Stimulated activated CD4-positive, alpha-beta T cell treated with anti-CD3 and anti-CD28 coated beads, Interleukin-4, amount 100 ng/mL, for 24 hours (primary cell): ENCODE results near the gene DOK7.

Experiments used
- DNase-seq: peaks from one replicate; pipeline ENCODE4 v3.0.0-alpha.2; 2020

DOK7 gene

DNA sequence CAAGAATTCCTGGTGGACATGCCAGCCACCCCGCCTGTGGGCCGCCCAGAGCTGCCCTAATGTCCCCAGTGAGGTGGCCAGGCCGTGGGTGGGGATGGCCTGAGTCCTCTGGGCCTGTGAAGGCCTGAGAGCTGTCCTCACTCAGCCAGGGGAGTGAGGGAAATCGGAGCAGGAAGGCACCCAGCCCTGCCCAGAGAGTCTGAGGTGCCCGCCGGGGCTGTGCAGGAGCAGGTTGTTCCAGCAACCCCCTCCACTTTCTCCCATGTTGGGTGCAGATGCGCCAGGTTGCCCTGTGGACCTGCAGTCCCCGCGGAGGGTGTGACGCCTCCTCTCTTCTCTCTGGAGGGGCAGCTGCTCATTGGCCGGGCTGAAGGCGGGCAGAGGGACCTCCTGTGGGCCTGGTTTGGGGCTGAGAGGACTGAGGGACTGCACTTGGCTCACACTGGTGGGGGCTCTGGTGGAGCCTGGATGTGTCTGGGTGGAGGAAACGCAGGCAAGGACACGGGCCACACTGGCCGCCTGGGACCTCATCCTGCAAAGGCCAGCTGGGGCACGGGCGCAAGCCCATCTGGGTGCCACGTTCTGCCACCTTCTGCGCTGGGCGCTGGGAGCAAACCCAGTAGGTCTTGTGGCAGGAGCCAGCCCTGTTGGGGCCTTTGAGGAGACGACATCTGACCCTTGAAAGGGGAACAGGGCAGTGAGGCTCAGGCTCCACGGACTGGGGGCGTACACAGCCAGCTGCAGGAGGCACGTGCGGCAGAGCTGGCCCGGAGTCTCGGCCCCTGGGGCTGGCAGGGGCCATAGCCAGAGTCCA lies 14.0 kb downstream of the DOK7 start:
- DNase-seq = no peak

DNA sequence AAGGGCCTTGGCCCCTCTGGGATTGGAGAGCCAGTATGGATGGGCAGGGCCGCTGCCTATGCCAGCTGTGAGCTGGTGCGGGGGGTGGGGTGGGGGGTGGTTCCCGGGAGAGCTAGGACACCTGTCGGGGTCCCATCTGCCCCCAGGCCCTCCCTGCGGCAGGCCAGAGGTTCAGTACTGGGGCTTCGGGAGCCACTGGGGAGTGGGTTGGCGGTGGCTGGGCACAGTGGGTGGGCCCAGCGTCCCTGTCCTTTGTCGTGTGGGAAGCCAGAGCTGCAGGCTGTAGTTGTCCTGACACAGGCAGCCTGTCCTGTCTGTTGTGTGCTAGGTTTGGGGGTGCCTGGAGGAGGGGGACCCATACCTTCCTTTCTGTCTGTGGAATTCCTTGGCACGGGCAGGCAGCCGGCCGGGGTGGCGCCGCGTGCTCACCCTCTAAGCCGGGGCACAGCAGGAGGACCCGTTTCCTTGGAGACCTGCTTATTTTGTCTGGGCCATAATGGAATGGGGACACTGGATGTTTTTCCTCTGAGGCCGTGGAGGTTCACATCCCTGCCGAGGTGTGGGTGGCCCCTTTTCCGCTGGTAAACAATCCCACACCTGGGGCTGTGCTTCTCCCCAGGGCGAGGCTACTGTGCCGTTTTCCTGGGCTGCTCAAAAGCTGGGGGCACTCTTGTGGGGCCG lies 14.8 kb downstream of the DOK7 start:
- no peak for DNase-seq

GRCh38 chr4:3478446-3479357 lies 15.6 kb downstream of the DOK7 start:
- no peak for DNase-seq

DNA sequence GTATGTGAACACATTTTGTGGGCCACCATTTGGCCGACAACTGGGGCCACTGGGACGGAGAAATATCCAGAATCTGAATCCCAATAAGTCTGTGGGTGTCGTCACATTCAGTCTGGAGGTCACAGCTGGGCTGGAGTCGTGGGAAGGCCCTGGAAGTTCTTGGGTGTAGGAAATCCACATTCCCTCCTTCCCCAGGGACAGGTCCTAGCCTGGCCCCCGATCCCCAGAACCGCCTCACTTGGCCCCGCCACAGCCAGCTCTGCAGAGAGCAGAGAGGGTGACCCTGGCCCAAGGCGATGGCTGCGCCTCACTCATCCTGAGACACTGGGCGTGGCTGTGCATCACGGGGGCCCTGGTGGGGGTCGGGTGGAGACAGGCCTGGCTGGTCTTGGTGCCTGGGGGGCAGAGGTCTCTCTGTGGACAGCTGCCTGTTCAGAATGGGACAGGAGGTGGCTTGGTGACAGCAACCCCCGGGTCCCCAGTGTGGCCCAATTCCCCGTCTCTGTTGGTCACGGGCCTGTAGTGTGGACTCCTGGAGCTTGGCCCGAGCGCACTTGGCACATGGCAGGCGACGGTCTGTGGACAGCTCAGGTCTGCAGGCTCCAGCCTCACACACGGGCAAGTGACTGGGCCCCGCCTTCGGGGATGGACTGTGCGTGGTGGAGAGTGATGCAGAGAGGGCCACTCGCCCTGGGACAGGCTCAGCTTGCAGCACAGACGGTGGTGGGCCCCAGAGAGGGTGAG lies 16.4 kb downstream of the DOK7 start:
- DNase-seq = no peak

DNA sequence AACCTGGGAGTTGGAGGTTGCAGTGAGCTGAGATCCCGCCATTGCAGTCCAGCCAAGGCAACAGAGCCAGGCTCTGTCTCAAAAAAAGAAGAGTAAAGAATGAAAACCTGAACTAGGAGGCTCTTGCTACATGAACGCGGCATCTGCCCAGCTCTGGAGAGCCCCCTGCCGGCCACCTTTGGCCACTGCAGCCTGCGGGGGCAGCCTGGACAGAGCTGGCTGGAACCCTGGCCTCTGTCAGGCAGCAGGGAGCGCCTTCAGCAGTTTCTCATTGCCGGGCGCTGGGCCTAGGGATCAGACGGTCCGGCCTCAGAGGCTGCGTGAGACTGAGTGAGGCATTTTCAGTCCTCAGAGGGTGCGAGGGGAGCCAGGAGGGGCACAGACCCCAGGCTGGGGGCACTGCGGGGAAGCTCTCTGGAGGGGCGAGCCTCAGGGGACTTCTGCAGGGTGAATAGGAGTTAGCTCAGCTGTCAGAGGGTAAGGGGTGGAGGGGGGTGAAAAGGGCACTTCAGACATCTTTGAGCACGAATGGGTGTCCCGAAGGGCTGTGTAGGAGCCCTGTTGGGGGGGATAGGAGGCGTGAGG lies 17.5 kb downstream of the DOK7 start:
- DNase-seq = peak; percentile 76

DNA sequence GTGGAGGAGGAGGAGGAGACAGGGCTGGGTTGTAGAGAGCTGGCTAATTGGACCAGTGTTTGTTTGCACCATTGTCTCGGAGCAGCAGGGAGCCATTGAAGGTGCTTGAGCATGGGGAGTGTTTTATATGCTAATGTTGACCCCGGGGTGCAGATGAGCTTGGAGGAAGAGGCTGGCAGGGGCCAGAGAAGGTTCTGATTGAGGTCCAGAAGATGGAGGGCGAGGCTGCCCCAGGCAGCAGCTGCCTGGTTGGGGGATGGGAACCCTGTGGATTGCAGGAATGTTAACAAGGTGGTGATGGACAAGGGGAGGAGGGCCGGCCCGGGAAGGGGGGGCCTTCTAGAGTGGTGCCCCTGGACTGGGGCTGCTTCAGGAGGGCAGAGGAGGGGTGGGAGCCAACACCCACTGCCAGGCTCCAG lies 18.0 kb downstream of the DOK7 start:
- no peak for DNase-seq

DNA sequence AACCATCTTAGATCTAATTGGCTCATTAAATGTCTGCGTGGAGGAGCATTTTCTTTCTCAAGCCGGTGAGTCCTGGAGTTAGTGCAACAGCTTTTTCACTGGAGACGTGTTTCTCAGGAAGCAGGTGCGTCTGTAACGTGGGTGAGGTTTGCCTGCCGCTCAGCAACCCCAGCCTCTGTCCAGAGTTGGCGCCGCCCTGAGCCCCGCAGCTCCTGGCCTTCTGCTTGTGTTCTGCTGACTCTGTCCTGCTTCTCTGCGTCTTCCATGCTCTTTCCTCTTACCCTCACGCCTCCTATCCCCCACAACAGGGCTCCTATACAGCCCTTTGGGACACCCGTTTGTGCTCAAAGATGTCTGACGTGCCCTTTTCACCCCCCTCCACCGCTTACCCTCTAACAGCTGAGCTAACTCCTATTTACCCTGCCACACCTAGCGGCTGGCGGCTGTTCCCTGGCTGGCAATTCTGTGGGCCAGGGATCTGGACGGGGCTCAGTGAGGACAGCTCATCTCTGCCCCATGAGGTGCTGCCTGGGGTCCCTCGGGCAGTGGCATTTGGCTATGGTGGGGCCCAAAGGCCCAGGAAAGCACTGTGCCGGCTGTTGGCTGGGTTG lies 18.8 kb downstream of the DOK7 start:
- DNase-seq = no peak

DNA sequence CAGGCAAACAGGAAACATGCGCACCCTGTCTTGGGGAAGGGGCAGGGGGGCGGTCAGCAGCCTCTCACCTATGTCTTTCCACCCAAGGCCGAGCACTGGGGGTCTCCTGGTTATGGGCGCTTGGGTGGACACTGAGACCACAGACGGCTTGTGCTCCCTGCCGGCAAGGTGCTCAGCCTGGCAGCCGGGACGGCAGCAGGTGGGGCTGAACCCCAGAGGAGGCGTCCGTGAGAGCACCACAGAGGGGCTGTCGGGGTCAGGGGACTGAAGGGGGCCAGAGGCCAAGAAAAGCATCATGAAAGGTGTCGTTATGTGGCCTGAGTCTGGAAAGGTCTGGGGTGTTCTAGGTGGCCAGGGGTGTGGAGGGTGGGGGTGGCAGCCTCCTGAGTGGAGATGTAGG lies 19.6 kb downstream of the DOK7 start:
- no peak for DNase-seq

DNA sequence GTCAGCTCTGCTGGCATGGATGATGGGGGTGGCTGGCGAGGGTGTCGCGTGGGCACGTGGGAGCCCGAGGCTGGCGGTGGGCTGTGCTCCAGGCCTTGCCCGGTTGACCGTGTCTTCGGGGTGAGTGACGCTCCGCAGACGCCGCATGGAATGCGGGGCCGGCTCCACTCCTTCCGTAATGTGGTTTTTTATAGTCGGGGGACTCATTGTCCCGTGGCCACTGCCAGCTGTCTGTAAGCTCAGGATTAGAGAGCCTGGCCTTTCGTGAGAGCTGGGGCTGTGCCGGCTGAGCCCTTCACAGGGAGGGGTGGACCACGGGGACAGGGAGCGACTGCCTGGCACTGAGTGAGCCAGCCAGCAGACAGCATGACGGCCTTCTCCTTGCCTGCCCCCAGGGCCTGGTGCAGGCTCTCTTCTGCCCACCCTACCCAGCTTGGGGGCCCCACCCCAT lies 20.4 kb downstream of the DOK7 start:
- no peak for DNase-seq

- DNase-seq = no peak
Measured at GRCh38 chr4:3484057-3484973, 21.2 kb downstream of the DOK7 start.

GRCh38 chr4:3485011-3485791 lies 22.1 kb downstream of the DOK7 start:
- no peak for DNase-seq

- no peak for DNase-seq
Measured at GRCh38 chr4:3485886-3486540, 22.9 kb downstream of the DOK7 start.

DNA sequence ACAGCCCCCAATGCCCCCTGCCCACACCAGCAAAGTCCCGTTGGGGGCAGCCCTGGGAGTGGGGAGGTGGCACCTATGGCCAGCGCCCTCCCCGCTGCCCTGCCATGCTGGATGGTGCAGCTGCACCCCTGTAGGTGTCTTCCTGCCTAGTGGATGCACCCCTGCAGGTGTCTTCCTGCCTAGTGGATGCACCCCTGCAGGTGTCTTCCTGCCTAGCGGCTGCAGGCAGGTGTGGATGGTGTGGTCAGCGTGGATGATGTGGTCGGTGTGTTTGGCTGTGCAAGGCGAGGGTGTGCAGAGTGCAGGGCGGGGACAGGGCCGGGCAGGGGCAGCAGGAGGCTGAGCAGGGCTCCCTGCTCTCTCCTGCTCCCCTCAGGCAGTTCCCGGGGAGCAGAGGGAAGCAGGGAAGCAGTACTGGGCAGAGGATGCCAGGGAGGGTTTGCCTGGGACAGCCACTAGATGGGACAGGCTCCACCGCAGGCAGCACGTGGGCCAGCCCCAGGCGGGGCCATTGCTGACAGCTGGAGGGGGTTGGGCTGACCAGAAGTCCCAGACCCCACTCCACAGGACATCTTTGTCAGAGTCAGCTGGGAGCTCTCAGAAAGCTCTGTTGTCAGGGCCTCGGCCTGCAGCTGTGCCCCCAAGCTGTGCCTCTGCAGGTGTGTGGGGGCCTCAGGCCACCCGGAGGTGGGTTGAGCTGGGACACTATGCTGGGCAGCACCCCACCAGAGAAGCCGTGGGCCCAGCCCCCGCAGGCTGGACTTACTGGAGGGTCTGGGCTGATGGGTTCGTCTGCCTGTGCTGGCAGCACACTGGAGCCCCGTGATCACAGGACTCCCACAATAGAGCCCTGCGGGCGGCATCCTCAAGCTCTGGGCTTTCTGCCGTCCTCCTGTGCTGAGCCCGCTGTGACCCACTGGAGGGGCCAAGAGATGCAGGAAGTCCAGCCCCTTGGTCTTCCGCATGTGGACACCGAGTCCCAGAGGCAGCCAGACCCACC lies 23.7 kb downstream of the DOK7 start:
- DNase-seq = no peak

- no peak for DNase-seq
Measured at GRCh38 chr4:3487861-3488260, 24.8 kb downstream of the DOK7 start.

DNA sequence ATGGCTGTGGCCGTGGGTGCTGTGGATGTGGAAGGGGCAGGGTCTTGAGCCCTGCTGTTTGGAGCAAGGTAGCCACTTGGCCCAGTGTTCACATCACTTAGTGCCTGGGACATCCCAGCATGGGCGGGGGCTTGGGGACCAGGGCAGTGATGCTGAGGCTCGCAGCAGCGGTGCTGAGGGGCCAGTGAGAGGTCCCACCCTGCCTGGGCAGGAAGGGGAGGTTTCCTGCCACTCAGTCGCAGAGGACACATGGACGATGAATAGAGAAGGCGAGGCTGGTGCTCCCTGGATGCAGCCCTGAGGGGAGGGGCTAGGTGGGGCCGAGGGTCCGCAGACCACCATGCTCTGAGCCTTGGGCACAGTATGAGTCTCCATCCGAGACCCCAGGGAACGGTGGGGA lies 25.7 kb downstream of the DOK7 start:
- DNase-seq = no peak

DNA sequence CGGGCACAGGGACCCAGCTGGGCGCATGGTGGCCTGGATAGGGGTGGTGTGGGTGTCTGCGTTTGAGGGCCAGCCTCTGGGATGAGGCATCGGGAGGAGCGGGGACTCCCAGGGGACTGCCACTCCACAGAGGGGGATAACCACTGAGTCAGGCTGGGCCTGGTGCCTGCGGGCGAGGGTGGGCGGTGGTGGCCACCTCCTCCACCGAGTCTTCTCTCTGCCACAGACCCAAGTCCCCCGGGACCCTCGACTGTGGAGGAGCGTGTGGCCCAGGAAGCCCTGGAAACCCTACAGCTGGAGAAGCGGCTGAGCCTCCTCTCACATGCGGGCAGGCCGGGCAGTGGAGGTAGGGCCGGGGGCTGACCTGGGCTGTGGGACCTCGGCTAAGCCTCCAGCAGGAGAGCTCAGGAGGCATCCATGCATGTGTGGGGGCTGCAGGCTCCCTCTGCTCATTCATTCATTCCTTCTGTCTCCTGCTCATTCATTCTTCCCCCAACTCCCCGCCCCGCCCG lies 26.4 kb downstream of the DOK7 start:
- no peak for DNase-seq

DNA sequence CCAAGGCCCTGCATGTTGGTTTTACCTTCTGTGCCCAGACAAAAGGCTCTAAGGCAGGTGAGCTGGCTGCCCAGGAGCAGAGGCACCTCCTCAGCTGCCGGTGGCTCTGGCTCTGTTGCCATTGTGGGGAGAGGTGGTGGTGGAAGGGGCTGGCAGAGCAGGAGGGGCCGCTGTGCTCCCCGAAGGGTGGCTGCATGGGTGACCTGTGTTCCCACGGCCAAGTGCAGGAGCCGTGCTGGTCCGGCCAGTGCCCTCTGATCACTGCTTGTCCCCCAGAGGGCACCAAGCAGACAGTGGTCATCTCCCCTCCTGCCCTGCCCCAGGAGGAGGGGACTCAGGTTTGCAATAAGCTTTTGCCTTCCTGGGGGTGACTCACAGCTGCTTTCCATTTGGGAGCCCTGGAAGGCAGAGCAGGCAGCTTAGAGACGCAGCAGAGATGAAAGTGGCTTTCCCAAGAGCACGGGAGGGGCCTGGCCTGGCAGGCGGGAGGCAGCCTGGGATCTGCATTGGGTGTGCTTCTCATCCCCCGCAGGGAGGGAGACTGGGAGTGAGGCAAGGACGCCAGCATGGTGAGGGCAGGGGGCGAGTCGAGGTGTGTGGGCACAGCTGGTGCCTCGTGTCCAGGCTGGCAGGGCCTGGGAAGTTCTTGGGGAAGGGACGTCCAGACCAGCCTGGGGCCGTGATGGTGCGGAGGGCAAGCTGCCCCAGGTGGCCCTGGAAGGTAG lies 28.7 kb downstream of the DOK7 start:
- DNase-seq = no peak
